CD4-positive, alpha-beta T cell treated with Interleukin-4 for 1 hour (primary cell): ENCODE results near the gene PADI4.
A peak's percentile ranks its signal among the peaks of the same experiment; 100 is the strongest.

ENCODE experiments used
- DNase-seq, 2 donors: peaks; one replicate each; pipeline ENCODE4 v3.0.0-alpha.2; 2020 to 2022

PADI4 gene

DNA sequence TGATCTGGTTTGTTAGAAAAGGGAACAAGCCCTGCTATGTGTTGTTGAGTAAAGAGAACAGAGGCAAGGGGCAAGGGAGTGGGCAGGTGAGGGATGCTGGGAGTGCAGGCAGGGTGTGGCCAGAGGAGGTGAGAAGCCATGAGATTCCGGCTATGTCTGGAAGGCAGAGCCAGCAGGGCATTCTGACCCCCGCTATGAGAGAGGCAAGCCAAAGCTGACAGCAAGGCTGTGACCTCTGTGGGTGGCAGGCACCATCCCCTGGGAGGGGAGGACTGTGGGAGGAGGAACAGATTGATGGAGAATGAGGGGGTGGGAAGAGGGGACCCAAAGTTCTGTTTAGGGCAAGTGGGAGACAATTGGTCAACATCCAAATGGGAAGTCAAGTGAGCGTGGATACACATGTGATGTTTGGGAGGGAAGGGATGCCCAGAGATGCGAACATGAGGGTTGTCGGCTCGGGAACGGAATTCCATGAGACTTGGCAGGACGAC, 44.5 kb downstream of the PADI4 start:
- no peak for DNase-seq

DNA sequence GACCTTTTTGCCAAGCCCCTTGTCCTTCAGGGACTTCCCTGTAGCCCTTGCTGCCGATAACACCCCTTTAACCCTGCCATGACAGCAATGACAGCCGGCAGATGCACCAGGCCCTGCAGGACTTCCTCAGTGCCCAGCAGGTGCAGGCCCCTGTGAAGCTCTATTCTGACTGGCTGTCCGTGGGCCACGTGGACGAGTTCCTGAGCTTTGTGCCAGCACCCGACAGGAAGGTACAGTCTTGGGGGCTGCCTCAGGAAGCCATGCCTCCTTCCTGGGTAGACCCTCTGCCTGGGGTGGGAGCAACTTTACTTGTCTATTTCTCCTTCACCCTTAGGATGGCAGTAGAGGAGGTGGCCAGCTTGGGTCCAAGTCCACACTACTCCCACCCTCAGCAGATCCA, 47.9 kb downstream of the PADI4 start:
- no peak for DNase-seq

DNA sequence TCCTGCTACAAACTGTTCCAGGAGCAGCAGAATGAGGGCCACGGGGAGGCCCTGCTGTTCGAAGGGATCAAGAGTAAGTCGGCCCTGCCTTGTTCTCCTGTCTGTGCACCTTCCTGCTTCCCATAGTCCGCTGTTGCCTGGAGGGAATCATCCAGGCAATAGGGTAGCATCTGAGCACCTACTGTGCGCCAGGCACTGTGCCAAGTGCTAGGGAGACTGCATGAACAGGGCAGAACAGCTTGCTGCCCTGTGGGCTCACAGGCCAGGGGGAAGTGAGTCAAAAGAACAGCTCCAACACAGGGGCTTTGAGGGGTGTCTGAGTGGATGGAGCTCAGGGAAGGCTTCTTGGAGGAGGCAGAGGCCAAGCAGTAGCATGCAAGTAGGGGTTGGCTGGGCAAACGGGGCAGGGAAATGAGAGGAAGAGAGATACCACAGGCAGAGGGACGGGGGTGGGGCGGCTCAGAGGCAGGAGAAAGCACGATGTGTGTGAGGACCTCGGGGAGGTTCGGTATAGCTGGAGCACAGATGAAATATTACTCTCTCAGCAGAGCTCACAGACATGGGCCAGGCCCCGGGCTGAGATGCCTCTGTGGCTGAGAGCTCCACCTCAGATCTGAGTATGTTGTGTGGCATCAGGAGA, 48.5 kb downstream of the PADI4 start:
- no peak for DNase-seq

DNA sequence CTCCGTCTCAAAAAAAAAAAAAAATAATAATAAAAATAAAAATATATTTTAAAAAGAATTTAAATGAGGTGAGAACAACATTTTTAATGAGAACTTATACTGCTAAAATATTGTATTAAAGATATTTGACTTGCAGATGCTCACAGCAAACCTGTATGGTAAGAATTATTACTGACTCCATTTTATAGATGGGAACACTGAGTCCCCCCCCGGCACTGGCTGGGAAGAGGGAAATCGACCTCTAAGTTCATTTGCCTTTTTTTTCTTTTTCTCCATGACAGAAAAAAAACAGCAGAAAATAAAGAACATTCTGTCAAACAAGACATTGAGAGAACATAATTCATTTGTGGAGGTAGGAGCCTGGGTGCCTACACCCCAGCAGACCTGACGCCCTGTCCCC, 50.6 kb downstream of the PADI4 start:
- DNase-seq: no peak

DNA sequence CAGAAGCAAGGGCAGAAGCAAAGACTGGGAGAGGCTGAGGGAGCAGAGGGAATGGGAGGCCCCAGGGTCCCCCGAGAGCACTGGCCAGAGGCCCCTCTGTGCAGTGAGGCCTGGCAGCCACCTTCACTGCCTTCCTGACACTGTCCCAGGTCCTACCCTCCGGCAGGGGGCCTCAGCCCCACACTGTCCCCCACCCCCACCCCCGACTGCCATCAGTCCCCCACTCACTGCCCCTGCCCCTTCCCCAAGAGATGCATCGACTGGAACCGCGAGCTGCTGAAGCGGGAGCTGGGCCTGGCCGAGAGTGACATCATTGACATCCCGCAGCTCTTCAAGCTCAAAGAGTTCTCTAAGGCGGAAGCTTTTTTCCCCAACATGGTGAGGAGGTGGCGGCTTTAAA, 51.0 kb downstream of the PADI4 start:
- DNase-seq: no peak

DNA sequence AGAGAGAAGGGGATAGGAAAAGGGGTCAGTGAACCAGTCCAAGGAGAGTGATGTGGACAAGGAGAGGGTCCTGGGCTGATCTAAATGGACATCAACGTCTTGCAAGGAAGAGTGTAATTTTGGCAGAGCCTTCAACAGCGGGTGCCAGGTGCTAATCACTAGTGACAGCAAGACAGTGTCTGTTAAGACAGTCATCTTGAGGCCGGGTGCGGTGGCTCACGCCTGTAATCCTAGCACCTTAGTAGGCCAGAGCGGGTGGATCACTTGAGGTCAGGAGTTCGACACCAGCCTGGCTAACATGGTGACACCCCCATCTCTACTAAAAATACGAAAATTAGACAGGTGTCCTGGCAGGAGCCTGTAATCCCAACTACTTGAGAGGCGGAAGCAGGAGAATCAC, 51.8 kb downstream of the PADI4 start:
- no peak for DNase-seq

DNA sequence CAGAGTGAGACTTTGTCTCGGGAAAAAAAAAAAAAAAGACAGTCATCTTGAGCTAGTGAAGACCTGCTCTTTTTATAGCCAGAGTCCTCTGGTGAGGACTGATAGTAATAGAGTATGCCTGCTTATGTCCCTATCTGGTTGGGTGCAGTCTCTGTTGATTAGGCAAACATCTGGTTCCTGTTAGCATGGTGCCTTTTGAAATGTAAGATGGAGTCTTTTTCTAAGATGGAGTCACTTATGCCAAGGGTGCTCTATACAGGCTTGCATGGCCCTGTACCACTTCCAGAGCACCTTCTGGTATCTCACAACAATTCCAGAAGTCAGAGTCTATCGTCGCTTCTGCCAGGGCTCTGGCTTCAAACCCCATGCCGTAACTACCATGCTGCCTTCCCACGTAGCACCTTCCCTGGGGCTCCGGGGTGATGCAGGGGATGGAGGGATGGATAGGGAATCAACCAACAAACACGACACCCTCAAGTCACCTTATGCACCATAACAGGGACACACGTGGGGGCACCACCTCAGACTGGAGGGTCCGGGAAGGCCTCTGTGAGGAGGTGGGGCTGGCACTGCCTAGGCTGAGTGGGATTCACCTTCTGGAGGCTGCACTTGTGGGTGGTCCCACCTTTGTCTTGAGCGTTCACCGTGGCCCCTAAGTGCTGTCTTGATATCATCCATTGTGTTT, 52.4 kb downstream of the PADI4 start:
- DNase-seq: no peak

DNA sequence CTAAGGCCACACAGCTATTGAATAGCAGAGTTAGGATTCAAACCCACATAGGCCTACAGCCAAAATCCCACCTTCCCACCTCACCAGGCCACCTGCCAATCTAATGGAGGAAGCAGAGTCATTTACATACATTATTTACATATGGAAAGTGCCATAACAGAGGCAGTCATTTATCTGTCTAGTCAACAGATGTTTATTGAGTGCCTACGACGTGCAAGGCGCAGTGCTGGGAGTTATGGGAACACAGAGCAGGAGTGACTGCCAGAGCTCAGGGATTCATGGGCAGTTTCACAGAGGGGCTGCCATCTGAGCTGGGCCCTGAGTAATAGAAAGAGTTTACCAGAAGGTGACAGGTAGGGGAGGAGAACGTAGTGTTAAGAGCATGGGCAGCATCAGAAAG, 53.7 kb downstream of the PADI4 start:
- no peak for DNase-seq

DNA sequence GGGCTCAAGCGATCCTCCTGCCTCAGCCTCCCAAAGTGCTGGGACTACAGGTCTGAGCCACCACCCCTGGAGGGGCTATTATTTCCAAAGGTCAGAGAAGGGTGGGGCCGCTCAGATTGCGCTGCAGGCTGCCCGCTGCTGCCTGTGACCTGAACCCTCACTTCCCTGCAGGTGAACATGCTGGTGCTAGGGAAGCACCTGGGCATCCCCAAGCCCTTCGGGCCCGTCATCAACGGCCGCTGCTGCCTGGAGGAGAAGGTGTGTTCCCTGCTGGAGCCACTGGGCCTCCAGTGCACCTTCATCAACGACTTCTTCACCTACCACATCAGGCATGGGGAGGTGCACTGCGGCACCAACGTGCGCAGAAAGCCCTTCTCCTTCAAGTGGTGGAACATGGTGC, 55.4 kb downstream of the PADI4 start:
- no peak for DNase-seq

DNA sequence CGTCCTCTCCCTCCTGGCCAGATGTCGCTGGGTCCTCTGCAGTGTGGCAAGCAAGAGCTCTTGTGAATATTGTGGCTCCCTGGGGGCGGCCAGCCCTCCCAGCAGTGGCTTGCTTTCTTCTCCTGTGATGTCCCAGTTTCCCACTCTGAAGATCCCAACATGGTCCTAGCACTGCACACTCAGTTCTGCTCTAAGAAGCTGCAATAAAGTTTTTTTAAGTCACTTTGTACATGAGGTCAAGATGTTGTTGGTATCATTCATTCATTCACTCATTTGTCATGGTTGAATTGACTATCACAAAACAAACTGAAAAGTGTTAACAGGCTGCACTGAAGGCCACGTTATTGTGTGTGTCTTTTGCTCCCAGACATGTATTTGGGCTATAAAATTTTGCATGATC, 55.8 kb downstream of the PADI4 start:
- DNase-seq: no peak

DNA sequence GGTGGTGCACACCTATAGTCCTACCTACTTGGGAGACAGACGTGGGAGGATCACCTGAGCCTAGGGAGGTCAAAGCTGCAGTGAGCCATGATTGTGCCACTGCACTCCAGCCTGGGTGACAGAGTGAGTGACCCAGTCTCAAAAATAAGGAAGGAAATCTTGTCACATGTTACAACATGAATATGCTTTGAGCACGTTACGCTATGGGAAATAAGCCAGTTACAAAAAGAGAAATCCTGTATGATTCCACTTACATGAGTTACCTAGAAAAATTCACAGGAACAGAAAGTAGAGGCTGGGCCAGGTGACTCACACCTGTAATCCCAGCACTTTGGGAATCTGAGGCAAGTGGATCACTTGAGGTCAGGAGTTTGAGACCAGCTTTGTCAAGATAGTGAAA, 57.3 kb downstream of the PADI4 start:
- DNase-seq: peak in 1 of 2 donors; percentile 15

DNA sequence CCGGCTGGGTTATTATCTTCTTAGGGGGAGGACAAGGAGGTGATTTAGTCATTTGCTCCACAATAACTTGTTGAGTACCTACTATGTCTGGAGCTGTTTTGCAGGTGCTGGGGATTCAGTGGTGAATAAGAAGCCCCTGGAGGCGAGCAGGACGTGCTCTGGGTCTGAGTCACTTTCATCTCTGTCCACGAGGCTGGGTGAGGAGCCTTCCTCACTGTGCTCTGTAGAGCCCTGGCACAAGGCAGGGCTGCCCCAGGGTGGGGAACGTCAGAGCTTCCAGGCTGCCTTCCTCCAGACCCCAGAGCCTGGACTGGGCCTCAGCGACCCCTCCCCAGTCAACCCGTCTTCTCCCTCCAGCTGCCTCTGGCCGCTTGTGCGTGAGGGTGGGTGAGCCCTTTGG, 61.5 kb downstream of the PADI4 start:
- DNase-seq: no peak

DNA sequence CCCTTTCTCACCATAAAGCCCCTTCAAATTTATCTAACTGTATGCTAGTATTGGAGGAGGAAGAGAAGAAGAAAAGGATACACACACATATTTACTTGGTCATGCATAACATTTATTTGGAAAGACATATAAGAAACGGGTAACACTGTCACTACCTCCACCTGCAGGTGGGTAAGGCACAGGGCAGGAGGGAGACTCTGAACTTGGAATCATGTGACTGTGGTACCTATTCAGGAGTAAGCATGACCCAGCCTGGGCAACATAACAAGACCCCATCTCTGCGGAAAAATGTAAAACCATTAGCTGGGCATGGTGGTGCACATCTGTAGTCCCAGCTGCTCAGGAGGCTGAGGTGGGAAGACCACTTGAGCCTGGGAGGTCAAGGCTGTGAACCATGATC, 62.6 kb downstream of the PADI4 start:
- no peak for DNase-seq

DNA sequence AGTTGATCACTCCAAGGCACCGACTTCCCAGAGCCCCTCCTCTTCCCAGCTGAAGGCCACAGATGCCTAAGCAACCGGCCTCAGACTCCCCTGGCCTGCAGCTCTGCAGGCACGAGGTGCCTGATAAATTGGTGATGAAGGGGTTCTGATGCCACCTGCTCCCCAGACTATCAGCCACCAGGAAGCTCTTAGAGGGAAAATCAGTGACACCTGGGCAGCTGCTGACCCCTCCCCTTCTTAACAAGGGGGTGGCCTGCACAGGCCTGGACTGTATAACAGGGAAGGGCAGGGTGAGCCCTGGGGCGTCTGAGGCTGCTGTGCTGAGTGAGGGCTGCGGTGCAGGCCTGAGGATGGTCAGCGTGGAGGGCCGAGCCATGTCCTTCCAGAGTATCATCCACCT, 63.9 kb downstream of the PADI4 start, which contains the start of gene PADI6:
PADI6 (plus strand) TSS at position 301 of the 400 bp plus-strand sequence; CDS start at position 351, 50 bp downstream.
- no peak for DNase-seq

DNA sequence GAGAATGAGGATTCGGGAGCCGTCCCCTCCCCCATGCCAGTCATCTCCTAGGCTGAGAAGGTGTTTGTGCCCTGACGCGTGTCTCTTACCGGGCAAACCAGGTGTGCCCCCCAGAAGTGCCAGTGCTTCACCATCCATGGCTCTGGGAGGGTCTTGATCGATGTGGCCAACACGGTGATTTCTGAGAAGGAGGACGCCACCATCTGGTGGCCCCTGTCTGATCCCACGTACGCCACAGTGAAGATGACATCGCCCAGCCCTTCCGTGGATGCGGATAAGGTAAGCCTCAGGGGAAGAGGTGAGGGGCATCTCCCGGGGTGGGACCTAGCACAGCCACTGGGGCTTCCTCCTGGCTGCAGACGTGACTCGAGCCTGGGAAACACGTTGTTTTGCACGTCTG, 65.0 kb downstream of the PADI4 start:
- no peak for DNase-seq

DNA sequence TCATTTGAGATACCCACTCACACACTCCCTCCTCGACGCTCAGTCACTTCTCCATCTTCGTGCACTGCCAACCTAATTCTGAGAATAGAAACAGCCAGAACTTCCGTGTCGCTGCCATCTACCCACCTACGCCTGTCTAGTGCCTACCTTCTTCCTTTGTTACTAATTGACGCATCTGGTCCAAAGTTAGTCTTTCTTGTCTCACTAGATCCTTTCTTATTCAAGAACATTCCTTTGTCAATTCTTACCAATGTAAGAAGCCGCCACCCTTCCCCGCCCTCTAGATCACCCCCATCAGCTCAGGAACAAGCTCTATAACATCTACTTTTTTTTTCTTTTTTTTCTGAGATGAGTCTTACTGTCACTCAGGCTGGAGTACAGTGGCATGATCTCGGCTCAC, 67.7 kb downstream of the PADI4 start:
- DNase-seq: no peak

DNA sequence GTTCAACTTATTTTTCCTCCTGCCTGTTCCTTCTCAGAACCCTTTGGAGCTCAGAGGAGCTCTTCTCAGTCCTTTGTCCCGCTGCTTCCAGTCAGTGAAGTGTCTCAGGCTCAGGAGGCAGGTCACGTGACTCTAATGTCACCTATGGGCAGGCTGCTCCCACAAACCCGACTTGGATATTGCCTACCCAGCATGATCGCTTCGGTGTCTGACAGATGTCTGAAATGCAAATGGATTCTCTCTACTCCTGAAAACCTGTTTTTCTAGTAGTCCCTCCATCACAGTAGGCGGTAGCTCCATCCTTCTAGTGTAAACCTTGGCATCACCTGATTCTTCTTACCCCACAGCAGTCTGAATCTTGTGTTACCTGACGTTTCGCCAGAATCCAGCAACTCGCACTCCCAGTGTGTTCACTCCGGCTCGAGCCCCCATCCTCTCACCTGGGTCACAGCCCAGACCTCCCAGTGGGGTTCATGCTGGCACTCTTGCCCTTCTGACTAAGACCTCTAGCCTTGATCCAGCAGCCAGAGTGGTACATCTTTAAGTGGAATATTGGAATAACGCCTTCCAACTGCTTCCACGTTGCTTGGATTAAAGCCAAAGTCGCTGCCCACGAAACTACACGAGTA, 69.4 kb downstream of the PADI4 start:
- no peak for DNase-seq

DNA sequence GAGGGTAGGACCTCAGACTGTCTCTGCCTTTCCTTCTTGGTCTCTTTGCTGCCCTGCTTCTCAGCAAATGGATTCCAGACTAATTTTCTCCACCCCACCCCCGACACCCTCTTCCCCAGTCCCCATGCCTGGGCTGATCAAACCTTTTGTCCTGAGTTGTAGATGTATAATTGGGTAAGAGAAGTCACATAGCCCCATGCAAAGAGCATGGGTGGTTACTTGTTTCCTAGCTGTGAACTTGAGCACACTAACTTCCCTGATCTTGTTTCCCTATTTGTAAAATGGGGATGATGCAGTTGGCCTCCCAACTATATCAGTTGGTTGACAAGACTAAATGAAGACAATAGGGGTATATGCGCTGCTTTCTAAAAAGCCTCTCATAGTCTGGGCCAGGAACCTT, 73.2 kb downstream of the PADI4 start:
- no peak for DNase-seq

DNA sequence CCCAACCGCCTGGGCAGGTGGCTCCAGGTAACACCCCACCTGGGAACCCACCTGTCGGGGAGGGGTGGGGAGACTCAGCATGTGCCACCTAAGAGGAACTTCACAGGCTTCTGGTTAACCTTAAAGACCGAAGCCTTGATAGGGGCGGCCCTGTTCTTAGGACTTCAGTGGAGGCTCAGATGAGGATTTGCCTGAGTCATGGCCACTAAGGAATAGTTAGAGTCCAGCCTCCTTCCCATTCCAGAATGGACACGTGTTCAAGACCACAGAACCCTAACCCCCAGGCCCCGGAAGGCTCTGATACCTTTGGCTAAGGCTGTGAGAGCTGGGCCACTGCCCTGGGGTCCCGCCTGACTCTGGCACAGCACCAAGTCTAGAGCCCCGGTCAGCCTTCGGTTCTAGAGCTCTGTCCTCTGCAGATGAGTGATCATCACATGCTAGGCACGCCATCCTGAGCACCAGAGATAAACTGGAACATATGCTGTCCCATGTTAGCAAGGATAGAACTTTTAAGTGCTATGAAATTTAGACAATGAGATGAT, 84.3 kb downstream of the PADI4 start:
- DNase-seq: no peak

DNA sequence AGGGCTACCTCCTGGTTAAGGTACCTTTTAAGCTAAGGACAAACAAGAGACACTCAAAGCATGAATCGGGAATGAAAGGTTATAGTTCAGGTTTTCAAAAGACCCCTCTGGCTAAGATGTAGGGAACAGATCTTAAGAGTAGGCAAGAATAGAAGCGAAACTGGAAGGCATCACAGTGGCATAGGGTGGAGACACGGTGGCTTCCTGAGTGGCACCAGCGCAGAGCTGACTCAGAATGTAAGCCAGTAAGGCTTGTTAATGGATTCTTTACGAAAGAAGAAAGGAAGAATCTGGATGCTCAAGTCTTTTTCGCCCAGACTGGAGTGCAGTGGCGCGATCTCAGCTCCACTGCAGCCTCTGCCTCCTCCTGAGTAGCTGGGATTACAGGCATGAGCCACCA, 85.2 kb downstream of the PADI4 start:
- peak in 1 of 2 donors; percentile 15 for DNase-seq

DNA sequence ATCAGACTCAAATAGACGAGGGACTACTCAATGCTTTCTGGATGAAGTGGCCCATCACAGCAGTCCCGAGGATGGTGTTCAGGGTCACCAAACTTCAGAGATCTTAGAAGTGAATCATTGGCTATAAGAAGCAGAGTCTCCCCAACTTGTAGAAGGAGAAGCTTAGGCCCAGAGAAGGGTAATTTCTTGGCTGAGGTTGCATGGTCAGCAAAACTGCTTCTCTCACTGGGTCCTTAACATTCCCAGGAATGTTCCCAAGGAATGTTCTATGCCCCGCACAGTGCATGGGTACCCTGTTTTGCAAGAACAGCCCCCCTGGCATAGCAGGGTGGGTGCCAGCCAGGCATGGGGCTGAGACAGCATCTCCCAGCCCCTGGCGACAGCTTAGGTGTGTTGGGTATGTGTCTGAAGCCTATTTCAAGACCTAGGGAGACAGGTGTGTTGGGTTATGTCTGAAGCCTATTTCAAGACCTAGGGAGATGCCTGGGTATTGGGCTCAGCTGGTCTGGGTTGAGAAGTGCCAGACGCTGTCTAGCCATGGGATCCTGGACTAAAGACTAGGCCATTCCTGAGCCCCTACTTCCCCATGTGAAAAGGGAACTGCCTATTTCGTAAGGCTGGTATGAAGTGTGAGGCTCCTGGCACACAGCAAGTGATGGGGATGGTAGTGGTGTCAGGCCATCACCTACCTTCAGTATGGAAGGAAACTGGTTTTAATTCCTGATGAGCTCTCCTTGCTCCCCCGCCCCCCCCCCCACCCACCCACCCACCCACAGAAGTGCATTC, 90.1 kb downstream of the PADI4 start:
- DNase-seq: peak in 1 of 2 donors; percentile 28

DNA sequence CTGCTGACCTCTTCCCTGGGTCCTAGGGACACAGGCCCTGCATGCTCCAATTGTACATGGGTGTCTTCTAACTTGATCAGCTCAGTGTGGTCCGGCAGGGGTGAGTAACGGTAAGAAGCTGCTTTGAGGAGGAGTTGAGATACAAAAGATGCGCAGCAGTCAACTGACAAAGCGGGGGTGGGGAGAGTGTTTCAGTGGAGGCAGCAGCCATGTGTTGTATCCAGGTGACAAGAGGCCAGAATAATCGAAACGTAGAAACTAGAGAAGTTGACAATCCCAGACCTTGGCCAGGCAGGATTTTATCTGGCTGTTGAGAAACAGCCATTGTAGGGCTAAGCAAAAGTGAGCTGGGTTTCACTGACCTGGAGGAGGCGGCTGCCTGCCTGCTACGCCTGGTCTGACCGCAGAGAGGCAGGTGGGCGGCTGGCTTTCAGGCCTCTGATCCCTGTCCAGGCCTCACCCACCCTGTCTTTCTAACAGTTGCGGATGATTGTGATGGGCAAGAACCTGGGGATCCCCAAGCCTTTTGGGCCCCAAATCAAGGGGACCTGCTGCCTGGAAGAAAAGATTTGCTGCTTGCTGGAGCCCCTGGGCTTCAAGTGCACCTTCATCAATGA, 92.8 kb downstream of the PADI4 start:
- no peak for DNase-seq

DNA sequence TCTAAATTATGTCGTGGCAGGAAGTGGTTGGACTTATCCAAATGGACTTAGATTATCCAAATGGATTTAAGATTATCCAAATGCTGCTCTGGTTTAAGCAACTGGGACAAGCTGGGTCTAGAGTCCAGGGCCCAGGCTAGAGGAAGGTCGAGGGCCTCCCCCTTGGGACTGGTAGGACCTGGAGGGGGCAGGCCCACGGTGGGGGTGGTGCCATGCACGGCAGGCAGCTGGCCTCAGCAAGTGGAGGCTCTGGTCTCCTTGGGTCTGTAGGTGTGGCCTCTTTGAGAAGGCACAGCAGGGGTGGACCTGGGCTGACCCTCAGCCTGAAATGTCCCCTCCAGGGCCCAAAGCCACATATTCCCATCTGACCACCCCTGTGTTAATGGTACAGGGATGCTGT, 93.8 kb downstream of the PADI4 start:
- no peak for DNase-seq
